ENCODE data around the gene FANCD2.

The FANCD2 gene

GRCh38 chr3:10008588-10009344 lies 17.5 kb upstream of the FANCD2 start:
- no peak for TF ChIP-seq CTCF (IDR thresholded peaks at IDR 0.05)

GRCh38 chr3:10010421-10010877 lies 15.8 kb upstream of the FANCD2 start:
- no peak for TF ChIP-seq CTCF (IDR thresholded peaks at IDR 0.05)

GRCh38 chr3:10010878-10011465 lies 15.3 kb upstream of the FANCD2 start:
- no peak for TF ChIP-seq CTCF (IDR thresholded peaks at IDR 0.05)

- TF ChIP-seq CTCF (IDR thresholded peaks at IDR 0.05), result no peak
Measured at GRCh38 chr3:10011631-10012030, 14.6 kb upstream of the FANCD2 start.

GRCh38 chr3:10012106-10012505 lies 14.1 kb upstream of the FANCD2 start:
- TF ChIP-seq CTCF (IDR thresholded peaks at IDR 0.05), result no peak

GRCh38 chr3:10015461-10015904 lies 10.8 kb upstream of the FANCD2 start:
- TF ChIP-seq CTCF (IDR thresholded peaks at IDR 0.05), result no peak

GRCh38 chr3:10017636-10018292 lies 8.5 kb upstream of the FANCD2 start:
- TF ChIP-seq CTCF (IDR thresholded peaks at IDR 0.05), result no peak
